Stimulated activated CD4-positive, alpha-beta T cell treated with anti-CD3 and anti-CD28 coated beads, Interleukin-1b, Interleukin-23, amount 100 ng/mL, for 1 hour (primary cell): ENCODE measurements around the gene IDH2.

Experiments
- DNase-seq, 2 donors: peaks; one replicate each; pipeline ENCODE4 v3.0.0-alpha.2; 2020; ENCODE audit warnings: low read depth in 2 of 2

Gene IDH2

GRCh38 chr15:90043530-90044010 is 58.7 kb downstream of the IDH2 start:
- DNase-seq: no peak

- no peak for DNase-seq
These were observed 59.3 kb downstream of the IDH2 start for GRCh38 chr15:90042766-90043529.

GRCh38 chr15:90042356-90042755 is 59.9 kb downstream of the IDH2 start:
- no peak for DNase-seq

- DNase-seq: no peak
These were observed 61.6 kb downstream of the IDH2 start for GRCh38 chr15:90040618-90041017.

- no peak for DNase-seq
These were observed 62.3 kb downstream of the IDH2 start for GRCh38 chr15:90039996-90040395.

GRCh38 chr15:90038632-90039095 is 63.6 kb downstream of the IDH2 start:
- DNase-seq: no peak

GRCh38 chr15:90037961-90038631 is 64.2 kb downstream of the IDH2 start:
- no peak for DNase-seq

- no peak for DNase-seq
These were observed 64.8 kb downstream of the IDH2 start for GRCh38 chr15:90037511-90037860.

GRCh38 chr15:90036806-90037510 is 65.3 kb downstream of the IDH2 start:
- DNase-seq: no peak

- DNase-seq: no peak
These were observed 65.9 kb downstream of the IDH2 start for GRCh38 chr15:90036343-90036742.

- no peak for DNase-seq
These were observed 66.4 kb downstream of the IDH2 start for GRCh38 chr15:90035840-90036230.

GRCh38 chr15:90035095-90035839 is 67.0 kb downstream of the IDH2 start:
- no peak for DNase-seq

GRCh38 chr15:90033448-90033847 is 68.8 kb downstream of the IDH2 start:
- DNase-seq: no peak
